K562 (cell line): ENCODE results near the gene RAB1B. TPM values are rescaled to one million over a fixed set of nuclear protein-coding genes. Genes with fewer than 3 reads are reported as not detected.

Experiments used
- ARHGAP35 ChIP-seq: fragments of 450-650 bp; IDR thresholded peaks from 2 replicates; pipeline ENCODE4 v1.6.1; 2018; ENCODE audit not compliant: partially characterized antibody
- CBX3 ChIP-seq, 2 experiments: IDR thresholded peaks; 1 replicate in 1 of 2; 2 replicates in 1 of 2; pipeline ENCODE4 v1.6.1; 2012; ENCODE audit warnings: inconsistent platforms in 2 of 2, low read length in 2 of 2, borderline replicate concordance in 1 of 2, control low read depth in 1 of 2
- CHD2 ChIP-seq: IDR thresholded peaks from 2 replicates; pipeline ENCODE4 v1.6.1; 2011; ENCODE audit warnings: low read depth, low read length
- JUND ChIP-seq, 2 experiments: IDR thresholded peaks; 2 replicates in 1 of 2; 3 replicates in 1 of 2; pipeline ENCODE4 v1.6.1; 2011; ENCODE audit warnings: borderline replicate concordance in 2 of 2, low read depth in 2 of 2, low read length in 2 of 2, improper control_type of control experiment in 1 of 2, missing biosample characterization in 1 of 2, missing genetic modification characterization in 1 of 2, missing genetic modification reagents in 1 of 2
- NR2C2 ChIP-seq, 2 experiments: fragments of 200-800 bp in 1 of 2; sonication (Bioruptor generic) in 1 of 2; sonication (generic) in 1 of 2; formaldehyde crosslinking in 1 of 2; IDR thresholded peaks; 2 replicates each; pipeline versions ENCODE4 v1.6.1 to v1.8.0; 2016 to 2022; ENCODE audit warnings: mild to moderate bottlenecking in 1 of 2, missing compliant biosample characterization in 1 of 2, missing genetic modification characterization in 1 of 2, missing genetic modification reagents in 1 of 2
- POLR2A ChIP-seq: fragments of 450-650 bp; conservative IDR thresholded peaks from 2 replicates; pipeline ENCODE4 v1.6.1; 2016
- ZNF324 ChIP-seq: fragments of 250-450 bp; sonication (Bioruptor Pico); IDR thresholded peaks from 2 replicates; pipeline ENCODE4 v1.4.0; 2020; ENCODE audit warnings: mild to moderate bottlenecking
- polyA plus RNA-seq, 8 experiments: library from polyadenylated mRNA; depleted of rRNA in 4 of 8; stranded (reverse) in 5 of 8; unstranded in 3 of 8; fragments of >200 nt; fragmentation: Nextera tagmentation in 2 of 8; fragmentation: Illumina TruSeq in 1 of 8; extraction: Ambion mirVana in 2 of 8; extraction: Trizol in 1 of 8; gene quantifications; 2 replicates each; pipeline versions ENCODE4 v1.2.1 to v1.2.3, GENCODE V29; 2011 to 2014; ENCODE audit warnings: inconsistent platforms in 1 of 8, missing spikeins in 1 of 8
- total RNA-seq, 7 experiments: library from RNA; depleted of rRNA in 6 of 7; stranded (reverse); fragments of >200 nt in 6 of 7; fragmentation: Illumina TruSeq in 2 of 7; extraction: Trizol in 2 of 7; gene quantifications; 2 replicates each; pipeline versions ENCODE4 v1.2.1 to v1.2.3, GENCODE V29; 2011 to 2021; ENCODE audit warnings: low replicate concordance in 1 of 7
- TF ChIP-seq, protein P1 (sequence below), 2 experiments: fragments of 450-650 bp in 1 of 2; sonication (generic) in 1 of 2; formaldehyde crosslinking in 1 of 2; IDR thresholded peaks; 2 replicates each; pipeline versions ENCODE4 v1.7.1 to v1.9.0; 2016 to 2022; ENCODE audit warnings: inconsistent platforms in 1 of 2, mild to moderate bottlenecking in 1 of 2, missing genetic modification reagents in 1 of 2
- TF ChIP-seq, protein P2 (sequence below): sonication (generic); formaldehyde crosslinking; IDR thresholded peaks from 2 replicates; pipeline ENCODE4 v1.8.1; 2023; ENCODE audit warnings: mild to moderate bottlenecking, missing genetic modification reagents
- TF ChIP-seq, protein P3 (sequence below): fragments of 250-450 bp; sonication (Bioruptor Pico); IDR thresholded peaks from 2 replicates; pipeline ENCODE4 v1.5.0; 2020; ENCODE audit warnings: mild to moderate bottlenecking, borderline replicate concordance
- TF ChIP-seq, protein P4 (sequence below), 2 experiments: fragments of 450-650 bp; IDR thresholded peaks; 2 replicates each; pipeline ENCODE4 v1.6.1; 2016

Gene RAB1B
- total and polyA plus RNA-seq, 9 of the 15 experiments (the other 6 are each of a cell fraction or from before 2014, with no cell fraction given) = 5.6 to 146 (median 98.6) TPM

DNA sequence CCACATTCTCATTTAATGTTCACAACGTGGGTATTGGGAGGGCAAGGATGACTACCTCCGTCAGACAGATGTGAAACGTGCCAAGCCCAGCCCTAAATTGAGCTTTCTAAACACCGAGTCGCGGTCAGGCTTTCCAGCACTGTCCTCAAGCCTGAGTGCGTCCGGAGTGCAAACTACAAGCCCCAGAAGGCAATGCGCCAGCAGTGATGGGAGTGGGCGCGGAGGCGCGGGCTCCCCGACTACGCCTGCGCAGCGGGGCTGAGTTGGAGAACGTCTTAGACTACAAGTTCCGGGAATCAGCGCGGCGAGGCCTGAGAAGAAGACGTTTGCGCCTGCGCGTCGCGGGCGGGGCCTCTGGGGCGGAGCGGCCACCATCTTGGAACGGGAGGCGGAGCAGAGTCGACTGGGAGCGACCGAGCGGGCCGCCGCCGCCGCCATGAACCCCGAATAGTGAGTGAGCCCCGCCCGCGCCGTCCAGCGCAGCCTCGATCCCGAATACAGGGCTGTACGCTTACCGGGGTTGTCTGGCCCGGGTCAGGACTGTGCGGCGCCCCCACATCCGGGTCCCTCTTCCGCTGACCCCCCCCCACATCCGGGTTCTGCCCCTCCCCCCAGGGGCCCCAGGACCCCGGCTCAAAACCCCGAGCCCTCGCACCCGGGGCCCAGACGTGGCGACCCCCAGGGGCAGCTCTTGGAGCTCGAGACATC is at the start of gene RAB1B (continued):
- TF ChIP-seq, protein P1, sequence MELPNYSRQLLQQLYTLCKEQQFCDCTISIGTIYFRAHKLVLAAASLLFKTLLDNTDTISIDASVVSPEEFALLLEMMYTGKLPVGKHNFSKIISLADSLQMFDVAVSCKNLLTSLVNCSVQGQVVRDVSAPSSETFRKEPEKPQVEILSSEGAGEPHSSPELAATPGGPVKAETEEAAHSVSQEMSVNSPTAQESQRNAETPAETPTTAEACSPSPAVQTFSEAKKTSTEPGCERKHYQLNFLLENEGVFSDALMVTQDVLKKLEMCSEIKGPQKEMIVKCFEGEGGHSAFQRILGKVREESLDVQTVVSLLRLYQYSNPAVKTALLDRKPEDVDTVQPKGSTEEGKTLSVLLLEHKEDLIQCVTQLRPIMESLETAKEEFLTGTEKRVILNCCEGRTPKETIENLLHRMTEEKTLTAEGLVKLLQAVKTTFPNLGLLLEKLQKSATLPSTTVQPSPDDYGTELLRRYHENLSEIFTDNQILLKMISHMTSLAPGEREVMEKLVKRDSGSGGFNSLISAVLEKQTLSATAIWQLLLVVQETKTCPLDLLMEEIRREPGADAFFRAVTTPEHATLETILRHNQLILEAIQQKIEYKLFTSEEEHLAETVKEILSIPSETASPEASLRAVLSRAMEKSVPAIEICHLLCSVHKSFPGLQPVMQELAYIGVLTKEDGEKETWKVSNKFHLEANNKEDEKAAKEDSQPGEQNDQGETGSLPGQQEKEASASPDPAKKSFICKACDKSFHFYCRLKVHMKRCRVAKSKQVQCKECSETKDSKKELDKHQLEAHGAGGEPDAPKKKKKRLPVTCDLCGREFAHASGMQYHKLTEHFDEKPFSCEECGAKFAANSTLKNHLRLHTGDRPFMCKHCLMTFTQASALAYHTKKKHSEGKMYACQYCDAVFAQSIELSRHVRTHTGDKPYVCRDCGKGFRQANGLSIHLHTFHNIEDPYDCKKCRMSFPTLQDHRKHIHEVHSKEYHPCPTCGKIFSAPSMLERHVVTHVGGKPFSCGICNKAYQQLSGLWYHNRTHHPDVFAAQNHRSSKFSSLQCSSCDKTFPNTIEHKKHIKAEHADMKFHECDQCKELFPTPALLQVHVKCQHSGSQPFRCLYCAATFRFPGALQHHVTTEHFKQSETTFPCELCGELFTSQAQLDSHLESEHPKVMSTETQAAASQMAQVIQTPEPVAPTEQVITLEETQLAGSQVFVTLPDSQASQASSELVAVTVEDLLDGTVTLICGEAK (IDR thresholded peaks at IDR 0.05) = no peak
- TF ChIP-seq, protein P1 (CRISPR knock-in tag; IDR thresholded peaks at IDR 0.05) = no peak
- 0 out of 2 replicates have a peak, but pooled peaks have one; percentile 40 for TF ChIP-seq NR2C2 (CRISPR knock-in tag; IDR thresholded peaks at IDR 0.05)
- peak; percentile 91 for TF ChIP-seq NR2C2 (tag; IDR thresholded peaks at IDR 0.05)
- TF ChIP-seq CHD2 = peak; percentile 39; the same call in 1 of the 2 replicates
- no peak for TF ChIP-seq ARHGAP35
- TF ChIP-seq, protein P2, sequence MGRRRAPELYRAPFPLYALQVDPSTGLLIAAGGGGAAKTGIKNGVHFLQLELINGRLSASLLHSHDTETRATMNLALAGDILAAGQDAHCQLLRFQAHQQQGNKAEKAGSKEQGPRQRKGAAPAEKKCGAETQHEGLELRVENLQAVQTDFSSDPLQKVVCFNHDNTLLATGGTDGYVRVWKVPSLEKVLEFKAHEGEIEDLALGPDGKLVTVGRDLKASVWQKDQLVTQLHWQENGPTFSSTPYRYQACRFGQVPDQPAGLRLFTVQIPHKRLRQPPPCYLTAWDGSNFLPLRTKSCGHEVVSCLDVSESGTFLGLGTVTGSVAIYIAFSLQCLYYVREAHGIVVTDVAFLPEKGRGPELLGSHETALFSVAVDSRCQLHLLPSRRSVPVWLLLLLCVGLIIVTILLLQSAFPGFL (CRISPR knock-in tag) = no peak
- TF ChIP-seq, protein P3, sequence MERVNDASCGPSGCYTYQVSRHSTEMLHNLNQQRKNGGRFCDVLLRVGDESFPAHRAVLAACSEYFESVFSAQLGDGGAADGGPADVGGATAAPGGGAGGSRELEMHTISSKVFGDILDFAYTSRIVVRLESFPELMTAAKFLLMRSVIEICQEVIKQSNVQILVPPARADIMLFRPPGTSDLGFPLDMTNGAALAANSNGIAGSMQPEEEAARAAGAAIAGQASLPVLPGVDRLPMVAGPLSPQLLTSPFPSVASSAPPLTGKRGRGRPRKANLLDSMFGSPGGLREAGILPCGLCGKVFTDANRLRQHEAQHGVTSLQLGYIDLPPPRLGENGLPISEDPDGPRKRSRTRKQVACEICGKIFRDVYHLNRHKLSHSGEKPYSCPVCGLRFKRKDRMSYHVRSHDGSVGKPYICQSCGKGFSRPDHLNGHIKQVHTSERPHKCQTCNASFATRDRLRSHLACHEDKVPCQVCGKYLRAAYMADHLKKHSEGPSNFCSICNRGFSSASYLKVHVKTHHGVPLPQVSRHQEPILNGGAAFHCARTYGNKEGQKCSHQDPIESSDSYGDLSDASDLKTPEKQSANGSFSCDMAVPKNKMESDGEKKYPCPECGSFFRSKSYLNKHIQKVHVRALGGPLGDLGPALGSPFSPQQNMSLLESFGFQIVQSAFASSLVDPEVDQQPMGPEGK = no peak
- 0 out of 2 replicates have a peak, but pooled peaks have one; percentile 16 for TF ChIP-seq JUND (IDR thresholded peaks at IDR 0.05; ENCODE audit: borderline replicate concordance, low read depth, low read length)
- no peak for TF ChIP-seq JUND (tag; IDR thresholded peaks at IDR 0.05; ENCODE audit: borderline replicate concordance, low read depth, low read length)
- TF ChIP-seq ZNF324 (CRISPR knock-in tag) = no peak
- TF ChIP-seq CBX3 (IDR thresholded peaks at IDR 0.05; ENCODE audit: borderline replicate concordance in 1 of 2, low read length in 2 of 2) = no peak
- TF ChIP-seq, protein P4, sequence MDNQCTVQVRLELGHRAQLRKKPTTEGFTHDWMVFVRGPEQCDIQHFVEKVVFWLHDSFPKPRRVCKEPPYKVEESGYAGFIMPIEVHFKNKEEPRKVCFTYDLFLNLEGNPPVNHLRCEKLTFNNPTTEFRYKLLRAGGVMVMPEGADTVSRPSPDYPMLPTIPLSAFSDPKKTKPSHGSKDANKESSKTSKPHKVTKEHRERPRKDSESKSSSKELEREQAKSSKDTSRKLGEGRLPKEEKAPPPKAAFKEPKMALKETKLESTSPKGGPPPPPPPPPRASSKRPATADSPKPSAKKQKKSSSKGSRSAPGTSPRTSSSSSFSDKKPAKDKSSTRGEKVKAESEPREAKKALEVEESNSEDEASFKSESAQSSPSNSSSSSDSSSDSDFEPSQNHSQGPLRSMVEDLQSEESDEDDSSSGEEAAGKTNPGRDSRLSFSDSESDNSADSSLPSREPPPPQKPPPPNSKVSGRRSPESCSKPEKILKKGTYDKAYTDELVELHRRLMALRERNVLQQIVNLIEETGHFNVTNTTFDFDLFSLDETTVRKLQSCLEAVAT (IDR thresholded peaks at IDR 0.05) = 0 out of 4 replicates have a peak, but pooled peaks of 1 of the 2 experiments have one; percentile 2
- peak; percentile 82 for TF ChIP-seq POLR2A
